T-helper 2 cell treated with Interferon-gamma antibody and Interleukin-4, amounts not matched to agents 100 ng/mL and 5 ng/mL, for 36 hours (primary cell): ENCODE results near the gene PMM1. TPM values are rescaled to one million over a fixed set of nuclear protein-coding genes. Genes with fewer than 3 reads are reported as not detected.

Experiments
- intact Hi-C: fragments of 100-400 bp; cut with micrococcal nuclease; formaldehyde crosslinking; loops from one replicate; pipeline ENCODE4 v1.15.1; 2023
- total RNA-seq: library from RNA; stranded (reverse); gene quantifications from 2 replicates; pipeline ENCODE4 v1.2.3, GENCODE V29; 2022

PMM1 gene
- total RNA-seq, 1 donor from 2014 or later = 29.9 TPM

- intact Hi-C loops = no loop called here
These were observed 50.3 kb downstream of the PMM1 start for GRCh38 chr22:41539146-41540005.

GRCh38 chr22:41538583-41538982 lies 51.1 kb downstream of the PMM1 start:
- intact Hi-C loops = no loop called here

- intact Hi-C loops = no loop called here
These were observed 52.4 kb downstream of the PMM1 start for GRCh38 chr22:41537203-41537602.

GRCh38 chr22:41535244-41535643 lies 54.4 kb downstream of the PMM1 start:
- intact Hi-C loops = no loop called here

GRCh38 chr22:41534219-41534618 lies 55.4 kb downstream of the PMM1 start:
- intact Hi-C loops = no loop called here

GRCh38 chr22:41532908-41533825 lies 56.5 kb downstream of the PMM1 start:
- intact Hi-C loops = no loop called here

GRCh38 chr22:41531715-41532477 lies 57.7 kb downstream of the PMM1 start:
- intact Hi-C loops = no loop called here

- intact Hi-C loops = no loop called here
These were observed 58.5 kb downstream of the PMM1 start for GRCh38 chr22:41530890-41531714.

- intact Hi-C loops = no loop called here
These were observed 60.6 kb downstream of the PMM1 start for GRCh38 chr22:41528938-41529561.

GRCh38 chr22:41528132-41528766 lies 61.4 kb downstream of the PMM1 start:
- intact Hi-C loops = no loop called here

Other genes with a start within 250 kb of the PMM1 start
- 3.0 and 3.3 TPM in 2 replicates for gene TEF, start 207.9 kb downstream of the PMM1 start, total RNA-seq
- gene TOB2, start 143.0 kb downstream of the PMM1 start, total RNA-seq = 30.8 and 32.7 TPM in 2 replicates
- 61.7 and 72.6 TPM in 2 replicates for gene PHF5A, start 121.1 kb downstream of the PMM1 start, total RNA-seq
- 82.6 and 87.8 TPM in 2 replicates for gene ACO2, start 120.7 kb downstream of the PMM1 start, total RNA-seq
- gene POLR3H, start 45.4 kb downstream of the PMM1 start, total RNA-seq = 29.5 and 30.5 TPM in 2 replicates
- not detected in 2 replicates for gene CSDC2, start 28.8 kb downstream of the PMM1 start, total RNA-seq
- gene DESI1, start 31.2 kb upstream of the PMM1 start, total RNA-seq = 46.7 and 52.1 TPM in 2 replicates
- 323 and 325 TPM in 2 replicates for gene XRCC6, start 31.5 kb upstream of the PMM1 start, total RNA-seq
- gene SNU13, start 99.0 kb upstream of the PMM1 start, total RNA-seq = 200 and 215 TPM in 2 replicates
- gene MEI1, start 109.7 kb upstream of the PMM1 start, total RNA-seq = 31.8 and 37.0 TPM in 2 replicates
- gene CCDC134, start 210.8 kb upstream of the PMM1 start, total RNA-seq = 16.7 and 18.4 TPM in 2 replicates
- gene SREBF2, start 243.3 kb upstream of the PMM1 start, total RNA-seq = 131 and 132 TPM in 2 replicates